GM23338 (cell line): ENCODE results near the gene ITGB1BP2. TPM values are rescaled to one million over a fixed set of nuclear protein-coding genes. Genes with fewer than 3 reads are reported as not detected.

ENCODE experiments used
- ATAC-seq: fragments of 200-7000 bp; cut with Tn5 transposase; 3 replicates; pipeline ENCODE4 v1.9.1; 2020
- DNase-seq: peaks from one replicate; pipeline ENCODE4 v3.0.0-alpha.2; 2015; ENCODE audit warnings: low spot score
- H2AFZ ChIP-seq: fragments of 200-600 bp; sonication (generic); 2 replicates; pipeline ENCODE4 v1.8.0; 2016; ENCODE audit warnings: antibody characterized with exemption, mild to moderate bottlenecking, moderate library complexity
- H3F3A ChIP-seq: fragments of 200-600 bp; sonication (generic); replicated peaks from 2 replicates; pipeline ENCODE4 v1.8.0; 2017; ENCODE audit warnings: antibody characterized with exemption, mixed run types, low read depth
- H3K27ac ChIP-seq: fragments of 200-600 bp; sonication (generic); 2 replicates; pipeline ENCODE4 v1.6.1; 2016; ENCODE audit warnings: low read depth
- H3K27me3 ChIP-seq: fragments of 200-600 bp; sonication (generic); 2 replicates; pipeline ENCODE4 v1.8.0; 2016; ENCODE audit warnings: mild to moderate bottlenecking, mixed run types, moderate library complexity; ENCODE audit not compliant: insufficient read depth
- H3K36me3 ChIP-seq: fragments of 200-600 bp; sonication (generic); 2 replicates; pipeline ENCODE4 v1.8.0; 2016; ENCODE audit warnings: mild to moderate bottlenecking; ENCODE audit not compliant: insufficient read depth
- H3K4me1 ChIP-seq: fragments of 200-600 bp; sonication (generic); 2 replicates; pipeline ENCODE4 v1.8.0; 2016; ENCODE audit warnings: mild to moderate bottlenecking, moderate library complexity; ENCODE audit not compliant: insufficient read depth
- H3K4me2 ChIP-seq: fragments of 200-600 bp; sonication (generic); 2 replicates; pipeline ENCODE4 v1.7.1; 2017; ENCODE audit warnings: mixed run types
- H3K4me3 ChIP-seq: fragments of 200-600 bp; sonication (generic); 2 replicates; pipeline ENCODE4 v1.6.1; 2016; ENCODE audit warnings: mixed run types
- H3K79me2 ChIP-seq: fragments of 200-600 bp; sonication (generic); replicated peaks from 2 replicates; pipeline ENCODE4 v1.8.0; 2017; ENCODE audit warnings: mild to moderate bottlenecking; ENCODE audit not compliant: insufficient read depth
- H3K9me2 ChIP-seq: fragments of 200-600 bp; sonication (generic); 2 replicates; pipeline ENCODE4 v1.8.0; 2017; ENCODE audit not compliant: insufficient read depth
- H4K20me1 ChIP-seq: fragments of 200-600 bp; sonication (generic); replicated peaks from 2 replicates; pipeline ENCODE4 v1.8.0; 2017; ENCODE audit warnings: mild to moderate bottlenecking; ENCODE audit not compliant: insufficient read depth
- H3K27ac Mint-ChIP-seq: 2 replicates; pipeline ENCODE4 v1.8.0; 2020; ENCODE audit warnings: inconsistent platforms, mild to moderate bottlenecking, moderate library complexity, mixed read lengths
- H3K27me3 Mint-ChIP-seq: 3 replicates; pipeline ENCODE4 v1.8.0; 2022; ENCODE audit warnings: low read depth, mild to moderate bottlenecking, moderate library complexity, mixed read lengths, inconsistent platforms; ENCODE audit not compliant: insufficient read depth, poor library complexity
- H3K36me3 Mint-ChIP-seq: 3 replicates; pipeline ENCODE4 v1.8.0; 2021; ENCODE audit warnings: low read depth, mild to moderate bottlenecking, inconsistent platforms, moderate library complexity, mixed read lengths
- H3K4me1 Mint-ChIP-seq: 3 replicates; pipeline ENCODE4 v1.8.0; 2020; ENCODE audit warnings: mild to moderate bottlenecking, inconsistent platforms, mixed read lengths
- H3K4me3 Mint-ChIP-seq: 3 replicates; pipeline ENCODE4 v1.8.0; 2021; ENCODE audit warnings: moderate library complexity, mild to moderate bottlenecking, inconsistent platforms, mixed read lengths
- H3K9me3 Mint-ChIP-seq: 3 replicates; pipeline ENCODE4 v1.8.0; 2020; ENCODE audit warnings: moderate library complexity, mild to moderate bottlenecking, inconsistent platforms, mixed read lengths
- NANOG ChIP-seq: IDR thresholded peaks from 2 replicates; pipeline ENCODE4 v1.6.1; 2016; ENCODE audit warnings: antibody characterized with exemption, borderline replicate concordance
- ZNF331 ChIP-seq: fragments of 250-450 bp; sonication (Bioruptor Pico); IDR thresholded peaks from 2 replicates; pipeline ENCODE4 v1.5.0; 2020; ENCODE audit warnings: low read depth, mild to moderate bottlenecking, moderate library complexity
- polyA plus RNA-seq: library from polyadenylated mRNA; unstranded; fragments of >200 nt; fragmentation: Nextera tagmentation; extraction: Ambion mirVana; gene quantifications from 2 replicates; pipeline ENCODE4 v1.2.1, GENCODE V29; 2016
- total RNA-seq: library from RNA; depleted of rRNA; stranded (reverse); fragments of >200 nt; shearing (Covaris generic); gene quantifications from 2 replicates; pipeline ENCODE4 v1.2.3, GENCODE V29; 2014
- TF ChIP-seq, protein P1 (sequence below): fragments of 250-450 bp; sonication (Bioruptor Pico); IDR thresholded peaks from 2 replicates; pipeline ENCODE4 v1.5.0; 2020; ENCODE audit warnings: mild to moderate bottlenecking, moderate library complexity
- TF ChIP-seq, protein P2 (sequence below): IDR thresholded peaks from one replicate; pipeline ENCODE4 v1.6.1; 2018; ENCODE audit warnings: antibody characterized with exemption; ENCODE audit not compliant: unreplicated experiment
- TF ChIP-seq, protein P3 (sequence below): IDR thresholded peaks from 2 replicates; pipeline ENCODE4 v1.6.1; 2016; ENCODE audit warnings: antibody characterized with exemption
- TF ChIP-seq, protein P4 (sequence below), 2 experiments: fragments of 200-600 bp in 1 of 2; sonication (generic) in 1 of 2; conservative IDR thresholded peaks; 2 replicates each; pipeline versions ENCODE4 v1.5.1 to v1.6.1; 2016 to 2017; ENCODE audit warnings: antibody characterized with exemption in 2 of 2, low read depth in 2 of 2, mild to moderate bottlenecking in 2 of 2, moderate library complexity in 1 of 2

Gene ITGB1BP2
- total and polyA plus RNA-seq, 2 experiments from 2014 or later, result 2.0 to 10.9 TPM

- TF ChIP-seq, protein P1, sequence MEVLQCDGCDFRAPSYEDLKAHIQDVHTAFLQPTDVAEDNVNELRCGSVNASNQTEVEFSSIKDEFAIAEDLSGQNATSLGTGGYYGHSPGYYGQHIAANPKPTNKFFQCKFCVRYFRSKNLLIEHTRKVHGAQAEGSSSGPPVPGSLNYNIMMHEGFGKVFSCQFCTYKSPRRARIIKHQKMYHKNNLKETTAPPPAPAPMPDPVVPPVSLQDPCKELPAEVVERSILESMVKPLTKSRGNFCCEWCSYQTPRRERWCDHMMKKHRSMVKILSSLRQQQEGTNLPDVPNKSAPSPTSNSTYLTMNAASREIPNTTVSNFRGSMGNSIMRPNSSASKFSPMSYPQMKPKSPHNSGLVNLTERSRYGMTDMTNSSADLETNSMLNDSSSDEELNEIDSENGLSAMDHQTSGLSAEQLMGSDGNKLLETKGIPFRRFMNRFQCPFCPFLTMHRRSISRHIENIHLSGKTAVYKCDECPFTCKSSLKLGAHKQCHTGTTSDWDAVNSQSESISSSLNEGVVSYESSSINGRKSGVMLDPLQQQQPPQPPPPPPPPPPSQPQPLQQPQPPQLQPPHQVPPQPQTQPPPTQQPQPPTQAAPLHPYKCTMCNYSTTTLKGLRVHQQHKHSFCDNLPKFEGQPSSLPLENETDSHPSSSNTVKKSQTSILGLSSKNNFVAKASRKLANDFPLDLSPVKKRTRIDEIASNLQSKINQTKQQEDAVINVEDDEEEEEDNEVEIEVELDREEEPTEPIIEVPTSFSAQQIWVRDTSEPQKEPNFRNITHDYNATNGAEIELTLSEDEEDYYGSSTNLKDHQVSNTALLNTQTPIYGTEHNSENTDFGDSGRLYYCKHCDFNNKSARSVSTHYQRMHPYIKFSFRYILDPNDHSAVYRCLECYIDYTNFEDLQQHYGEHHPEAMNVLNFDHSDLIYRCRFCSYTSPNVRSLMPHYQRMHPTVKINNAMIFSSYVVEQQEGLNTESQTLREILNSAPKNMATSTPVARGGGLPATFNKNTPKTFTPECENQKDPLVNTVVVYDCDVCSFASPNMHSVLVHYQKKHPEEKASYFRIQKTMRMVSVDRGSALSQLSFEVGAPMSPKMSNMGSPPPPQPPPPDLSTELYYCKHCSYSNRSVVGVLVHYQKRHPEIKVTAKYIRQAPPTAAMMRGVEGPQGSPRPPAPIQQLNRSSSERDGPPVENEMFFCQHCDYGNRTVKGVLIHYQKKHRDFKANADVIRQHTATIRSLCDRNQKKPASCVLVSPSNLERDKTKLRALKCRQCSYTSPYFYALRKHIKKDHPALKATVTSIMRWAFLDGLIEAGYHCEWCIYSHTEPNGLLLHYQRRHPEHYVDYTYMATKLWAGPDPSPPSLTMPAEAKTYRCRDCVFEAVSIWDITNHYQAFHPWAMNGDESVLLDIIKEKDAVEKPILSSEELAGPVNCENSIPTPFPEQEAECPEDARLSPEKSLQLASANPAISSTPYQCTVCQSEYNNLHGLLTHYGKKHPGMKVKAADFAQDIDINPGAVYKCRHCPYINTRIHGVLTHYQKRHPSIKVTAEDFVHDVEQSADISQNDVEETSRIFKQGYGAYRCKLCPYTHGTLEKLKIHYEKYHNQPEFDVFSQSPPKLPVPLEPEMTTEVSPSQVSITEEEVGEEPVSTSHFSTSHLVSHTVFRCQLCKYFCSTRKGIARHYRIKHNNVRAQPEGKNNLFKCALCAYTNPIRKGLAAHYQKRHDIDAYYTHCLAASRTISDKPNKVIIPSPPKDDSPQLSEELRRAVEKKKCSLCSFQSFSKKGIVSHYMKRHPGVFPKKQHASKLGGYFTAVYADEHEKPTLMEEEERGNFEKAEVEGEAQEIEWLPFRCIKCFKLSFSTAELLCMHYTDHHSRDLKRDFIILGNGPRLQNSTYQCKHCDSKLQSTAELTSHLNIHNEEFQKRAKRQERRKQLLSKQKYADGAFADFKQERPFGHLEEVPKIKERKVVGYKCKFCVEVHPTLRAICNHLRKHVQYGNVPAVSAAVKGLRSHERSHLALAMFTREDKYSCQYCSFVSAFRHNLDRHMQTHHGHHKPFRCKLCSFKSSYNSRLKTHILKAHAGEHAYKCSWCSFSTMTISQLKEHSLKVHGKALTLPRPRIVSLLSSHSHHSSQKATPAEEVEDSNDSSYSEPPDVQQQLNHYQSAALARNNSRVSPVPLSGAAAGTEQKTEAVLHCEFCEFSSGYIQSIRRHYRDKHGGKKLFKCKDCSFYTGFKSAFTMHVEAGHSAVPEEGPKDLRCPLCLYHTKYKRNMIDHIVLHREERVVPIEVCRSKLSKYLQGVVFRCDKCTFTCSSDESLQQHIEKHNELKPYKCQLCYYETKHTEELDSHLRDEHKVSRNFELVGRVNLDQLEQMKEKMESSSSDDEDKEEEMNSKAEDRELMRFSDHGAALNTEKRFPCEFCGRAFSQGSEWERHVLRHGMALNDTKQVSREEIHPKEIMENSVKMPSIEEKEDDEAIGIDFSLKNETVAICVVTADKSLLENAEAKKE, result no peak
Observed at GRCh38 chrX:71292669-71293365, 8.7 kb upstream of the ITGB1BP2 start (continued).

- Histone ChIP-seq H3K27ac (no peak overlapping the region), H3K27me3 (no peaks in the 10 kb centered on the region), H3K4me1 (no peaks in the 10 kb centered on the region), H3K36me3 (peaks cover 58% of the 10 kb centered on the region), H3F3A (peaks cover 20% of the 10 kb centered on the region; the same call in 1 of the 2 replicates), H2AFZ (no peak overlapping the region), H4K20me1 (peaks cover 13% of the 10 kb centered on the region), H3K4me2 (no peak overlapping the region), H3K9me2 (no peaks in the 10 kb centered on the region), H3K79me2 (peaks cover 7% of the 10 kb centered on the region; the same call in 1 of the 2 replicates), H3K4me3 (no peak overlapping the region)
- peaks cover 14% of the 10 kb centered on the region; the same call in 2 of the 3 replicates for H3K4me1 Mint-ChIP-seq
- no peak for ATAC-seq
- TF ChIP-seq NANOG, result no peak
- no peak for DNase-seq
- H3K27ac Mint-ChIP-seq, result no peak overlapping the region
- no peak overlapping the region for H3K4me3 Mint-ChIP-seq
- peaks cover 6% of the 10 kb centered on the region for H3K27me3 Mint-ChIP-seq
- H3K36me3 Mint-ChIP-seq, result peaks cover 97% of the 10 kb centered on the region
- H3K9me3 Mint-ChIP-seq, result no peaks in the 10 kb centered on the region
Observed at GRCh38 chrX:71296806-71297205, 4.7 kb upstream of the ITGB1BP2 start.

DNA sequence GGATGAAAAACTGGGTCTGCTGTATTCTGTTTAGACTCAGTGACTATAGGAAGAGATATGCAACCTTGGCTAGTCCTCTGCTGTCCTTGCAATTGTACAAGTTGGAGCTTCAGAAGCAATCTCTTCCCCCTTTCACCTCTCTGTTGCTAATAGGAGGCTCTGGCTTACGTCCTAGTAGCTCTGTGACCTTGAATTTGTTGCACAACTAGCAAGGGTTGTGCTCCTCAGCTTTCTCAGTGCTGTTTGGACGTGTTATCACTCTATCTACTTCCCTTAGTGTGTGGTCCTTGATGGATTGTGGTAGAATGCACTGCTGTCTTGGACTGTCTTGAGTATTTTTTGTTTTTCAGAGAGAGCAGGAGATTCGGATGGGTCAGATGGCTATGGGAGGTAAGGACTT lies 3.4 kb upstream of the ITGB1BP2 start:
- H3K27ac Mint-ChIP-seq, result no peak overlapping the region
- H3K27ac ChIP-seq, result no peak overlapping the region
- H4K20me1 ChIP-seq, result peaks cover 8% of the 10 kb centered on the region; the same call in 1 of the 2 replicates
- TF ChIP-seq, protein P2, sequence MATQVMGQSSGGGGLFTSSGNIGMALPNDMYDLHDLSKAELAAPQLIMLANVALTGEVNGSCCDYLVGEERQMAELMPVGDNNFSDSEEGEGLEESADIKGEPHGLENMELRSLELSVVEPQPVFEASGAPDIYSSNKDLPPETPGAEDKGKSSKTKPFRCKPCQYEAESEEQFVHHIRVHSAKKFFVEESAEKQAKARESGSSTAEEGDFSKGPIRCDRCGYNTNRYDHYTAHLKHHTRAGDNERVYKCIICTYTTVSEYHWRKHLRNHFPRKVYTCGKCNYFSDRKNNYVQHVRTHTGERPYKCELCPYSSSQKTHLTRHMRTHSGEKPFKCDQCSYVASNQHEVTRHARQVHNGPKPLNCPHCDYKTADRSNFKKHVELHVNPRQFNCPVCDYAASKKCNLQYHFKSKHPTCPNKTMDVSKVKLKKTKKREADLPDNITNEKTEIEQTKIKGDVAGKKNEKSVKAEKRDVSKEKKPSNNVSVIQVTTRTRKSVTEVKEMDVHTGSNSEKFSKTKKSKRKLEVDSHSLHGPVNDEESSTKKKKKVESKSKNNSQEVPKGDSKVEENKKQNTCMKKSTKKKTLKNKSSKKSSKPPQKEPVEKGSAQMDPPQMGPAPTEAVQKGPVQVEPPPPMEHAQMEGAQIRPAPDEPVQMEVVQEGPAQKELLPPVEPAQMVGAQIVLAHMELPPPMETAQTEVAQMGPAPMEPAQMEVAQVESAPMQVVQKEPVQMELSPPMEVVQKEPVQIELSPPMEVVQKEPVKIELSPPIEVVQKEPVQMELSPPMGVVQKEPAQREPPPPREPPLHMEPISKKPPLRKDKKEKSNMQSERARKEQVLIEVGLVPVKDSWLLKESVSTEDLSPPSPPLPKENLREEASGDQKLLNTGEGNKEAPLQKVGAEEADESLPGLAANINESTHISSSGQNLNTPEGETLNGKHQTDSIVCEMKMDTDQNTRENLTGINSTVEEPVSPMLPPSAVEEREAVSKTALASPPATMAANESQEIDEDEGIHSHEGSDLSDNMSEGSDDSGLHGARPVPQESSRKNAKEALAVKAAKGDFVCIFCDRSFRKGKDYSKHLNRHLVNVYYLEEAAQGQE, result no peak
- TF ChIP-seq, protein P3, sequence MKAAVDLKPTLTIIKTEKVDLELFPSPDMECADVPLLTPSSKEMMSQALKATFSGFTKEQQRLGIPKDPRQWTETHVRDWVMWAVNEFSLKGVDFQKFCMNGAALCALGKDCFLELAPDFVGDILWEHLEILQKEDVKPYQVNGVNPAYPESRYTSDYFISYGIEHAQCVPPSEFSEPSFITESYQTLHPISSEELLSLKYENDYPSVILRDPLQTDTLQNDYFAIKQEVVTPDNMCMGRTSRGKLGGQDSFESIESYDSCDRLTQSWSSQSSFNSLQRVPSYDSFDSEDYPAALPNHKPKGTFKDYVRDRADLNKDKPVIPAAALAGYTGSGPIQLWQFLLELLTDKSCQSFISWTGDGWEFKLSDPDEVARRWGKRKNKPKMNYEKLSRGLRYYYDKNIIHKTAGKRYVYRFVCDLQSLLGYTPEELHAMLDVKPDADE, result no peak
- TF ChIP-seq ZNF331 (CRISPR knock-in tag), result no peak
- TF ChIP-seq, protein P4, sequence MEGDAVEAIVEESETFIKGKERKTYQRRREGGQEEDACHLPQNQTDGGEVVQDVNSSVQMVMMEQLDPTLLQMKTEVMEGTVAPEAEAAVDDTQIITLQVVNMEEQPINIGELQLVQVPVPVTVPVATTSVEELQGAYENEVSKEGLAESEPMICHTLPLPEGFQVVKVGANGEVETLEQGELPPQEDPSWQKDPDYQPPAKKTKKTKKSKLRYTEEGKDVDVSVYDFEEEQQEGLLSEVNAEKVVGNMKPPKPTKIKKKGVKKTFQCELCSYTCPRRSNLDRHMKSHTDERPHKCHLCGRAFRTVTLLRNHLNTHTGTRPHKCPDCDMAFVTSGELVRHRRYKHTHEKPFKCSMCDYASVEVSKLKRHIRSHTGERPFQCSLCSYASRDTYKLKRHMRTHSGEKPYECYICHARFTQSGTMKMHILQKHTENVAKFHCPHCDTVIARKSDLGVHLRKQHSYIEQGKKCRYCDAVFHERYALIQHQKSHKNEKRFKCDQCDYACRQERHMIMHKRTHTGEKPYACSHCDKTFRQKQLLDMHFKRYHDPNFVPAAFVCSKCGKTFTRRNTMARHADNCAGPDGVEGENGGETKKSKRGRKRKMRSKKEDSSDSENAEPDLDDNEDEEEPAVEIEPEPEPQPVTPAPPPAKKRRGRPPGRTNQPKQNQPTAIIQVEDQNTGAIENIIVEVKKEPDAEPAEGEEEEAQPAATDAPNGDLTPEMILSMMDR (conservative IDR thresholded peaks at IDR 0.05; ENCODE audit: low read depth in 2 of 2), result no peak

More for the DNA sequence above, 3.4 kb upstream of the ITGB1BP2 start:
- Histone ChIP-seq H3K4me2 (no peak overlapping the region), H3K27me3 (no peaks in the 10 kb centered on the region), H3K4me1 (no peaks in the 10 kb centered on the region), H3K9me2 (no peaks in the 10 kb centered on the region), H3K4me3 (no peak overlapping the region), H2AFZ (no peak overlapping the region), H3K36me3 (peaks cover 45% of the 10 kb centered on the region), H3F3A (peaks cover 16% of the 10 kb centered on the region; the same call in 1 of the 2 replicates), H3K79me2 (0 out of 2 replicates have a peak, but pooled peaks cover 3% of the 10 kb centered on the region)
- Mint-ChIP-seq H3K27me3 (peaks cover 6% of the 10 kb centered on the region), H3K4me3 (no peak overlapping the region), H3K9me3 (no peaks in the 10 kb centered on the region), H3K36me3 (peaks cover 90% of the 10 kb centered on the region), H3K4me1 (peaks cover 14% of the 10 kb centered on the region; the same call in 2 of the 3 replicates)
- no peak for ATAC-seq
- DNase-seq, result no peak
